IPS-11a (cell line): ENCODE measurements around the gene KLRC4.
A peak's percentile ranks its signal among the peaks of the same experiment; 100 is the strongest.
"Not testable (repeated sequence)": the region's sequence is repeated elsewhere in the genome, so short reads cannot be mapped to it uniquely, and the experiment has no call there.

Experiments used
- H3K4me3 ChIP-seq: one replicate; pipeline ENCODE4 v1.5.1; 2013; ENCODE audit warnings: low read depth, low read length, control low read depth

KLRC4 gene

DNA sequence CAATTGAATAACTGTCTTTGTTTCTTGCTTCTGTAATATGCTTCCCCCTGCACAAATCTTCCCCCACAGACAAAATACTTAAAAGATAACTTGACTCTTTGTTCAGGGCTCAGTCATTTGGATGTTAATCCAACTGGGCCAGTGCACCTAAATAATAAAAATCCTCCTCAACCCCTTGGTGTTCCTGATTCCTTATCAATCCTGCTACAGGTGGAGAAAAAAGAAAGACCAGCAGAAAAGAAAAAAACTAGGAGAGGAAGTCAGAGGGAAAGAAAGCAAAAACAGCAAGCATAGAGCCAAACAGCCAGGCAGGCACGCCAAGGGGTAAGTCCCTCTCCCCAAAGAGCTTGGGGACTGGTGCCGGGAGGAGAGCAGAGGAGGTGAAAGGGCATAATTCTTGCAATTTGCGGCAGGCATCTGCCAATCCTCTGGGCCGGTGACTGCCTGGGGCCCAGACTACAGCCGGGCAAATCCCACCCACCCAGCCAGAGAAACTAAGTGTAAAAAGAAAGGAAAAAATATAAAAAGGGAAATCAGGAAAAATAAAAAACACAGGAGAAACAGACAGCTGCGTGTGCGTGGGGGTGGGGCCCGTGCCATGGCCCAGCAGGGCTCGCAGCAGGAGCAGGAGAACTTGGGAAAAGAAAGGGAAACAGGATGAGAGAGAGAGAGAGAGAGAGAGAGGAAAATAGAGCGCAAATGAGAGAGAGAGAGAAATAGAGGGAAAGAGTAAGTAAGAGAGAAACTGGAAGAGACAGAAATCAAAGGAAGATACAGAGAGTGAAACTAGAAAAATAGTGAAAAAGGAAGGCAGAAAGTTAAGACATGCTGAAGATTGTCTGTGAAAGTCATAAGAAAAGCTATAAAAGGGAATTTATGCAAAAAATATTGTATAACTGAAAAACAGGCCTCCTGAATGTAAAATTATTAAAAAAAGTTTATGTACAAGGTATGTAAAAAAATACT is 41.1 kb downstream of the KLRC4 start:
- no peak overlapping the region for H3K4me3 ChIP-seq

DNA sequence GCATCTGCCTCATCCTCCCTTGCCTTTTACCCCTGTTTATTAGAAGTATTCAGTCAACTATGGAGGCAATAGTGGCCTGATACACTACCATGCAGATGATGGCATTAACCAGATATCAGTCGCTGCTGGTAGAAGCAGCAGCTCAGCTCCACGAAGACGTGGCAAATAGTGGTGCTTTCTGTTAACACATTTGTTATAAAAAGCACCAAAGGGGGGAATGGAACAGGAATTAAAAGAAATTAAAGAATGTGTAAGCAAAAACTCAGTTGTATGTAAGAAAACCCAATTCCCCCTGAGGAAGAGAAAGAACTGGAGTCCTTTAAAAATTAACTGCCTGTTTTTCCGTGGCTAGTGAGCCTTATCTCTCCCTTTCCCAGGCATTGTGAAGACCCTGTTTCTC is 41.8 kb downstream of the KLRC4 start:
- H3K4me3 ChIP-seq: not testable (repeated sequence)

DNA sequence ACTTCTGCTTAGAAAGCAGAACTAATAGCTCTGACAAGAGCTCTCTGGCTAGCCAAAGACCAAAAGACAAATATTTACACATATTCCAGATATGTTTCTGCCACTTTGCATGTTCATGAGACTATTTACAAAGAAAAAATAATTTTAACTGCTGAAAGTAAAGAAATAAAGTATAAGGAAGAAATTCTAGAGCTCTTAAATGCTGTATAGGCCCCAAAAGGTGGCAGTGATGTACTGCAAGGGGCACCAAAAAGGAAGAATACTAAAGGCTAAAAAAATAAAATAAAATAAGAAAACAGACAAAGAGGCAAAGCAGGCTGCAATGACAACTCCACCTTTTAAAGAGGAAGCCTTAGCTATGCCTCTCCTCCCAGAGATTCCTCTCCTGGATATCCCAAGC is 42.7 kb downstream of the KLRC4 start:
- no peak overlapping the region for H3K4me3 ChIP-seq

DNA sequence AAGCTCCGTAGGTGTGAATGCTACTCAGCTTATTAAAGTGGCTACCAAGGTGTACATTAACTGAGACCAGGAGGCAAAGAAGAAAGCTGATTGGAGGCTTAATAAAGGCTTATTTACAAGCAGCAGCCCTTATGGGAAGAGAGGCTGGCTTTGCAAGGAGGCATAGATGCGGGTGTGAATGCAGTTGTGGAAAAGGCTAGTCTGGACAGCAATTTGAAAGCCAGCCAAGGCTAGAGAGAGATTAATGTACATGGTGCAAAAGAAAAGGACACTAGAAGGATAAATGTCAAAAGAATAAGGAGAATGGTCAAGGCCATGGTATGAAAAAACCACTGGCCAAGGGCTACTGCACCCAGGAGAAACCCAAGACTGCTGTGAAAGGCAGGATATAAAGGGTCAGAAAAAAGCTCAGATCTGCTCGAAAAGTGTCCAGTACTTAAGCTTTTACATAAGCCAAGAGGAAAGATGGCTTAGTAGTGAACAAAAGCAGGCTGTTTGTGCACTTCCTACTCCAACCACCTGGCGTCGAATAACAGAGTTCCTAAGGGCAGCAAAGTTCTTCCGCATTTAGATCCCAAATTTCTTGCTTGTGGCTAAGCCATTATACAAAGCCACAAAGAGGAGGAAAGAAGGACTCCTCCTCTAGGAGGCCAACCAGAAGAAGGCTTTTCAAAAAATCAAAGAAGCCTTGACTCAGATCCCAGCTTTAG is 43.7 kb downstream of the KLRC4 start:
- no peak overlapping the region for H3K4me3 ChIP-seq

DNA sequence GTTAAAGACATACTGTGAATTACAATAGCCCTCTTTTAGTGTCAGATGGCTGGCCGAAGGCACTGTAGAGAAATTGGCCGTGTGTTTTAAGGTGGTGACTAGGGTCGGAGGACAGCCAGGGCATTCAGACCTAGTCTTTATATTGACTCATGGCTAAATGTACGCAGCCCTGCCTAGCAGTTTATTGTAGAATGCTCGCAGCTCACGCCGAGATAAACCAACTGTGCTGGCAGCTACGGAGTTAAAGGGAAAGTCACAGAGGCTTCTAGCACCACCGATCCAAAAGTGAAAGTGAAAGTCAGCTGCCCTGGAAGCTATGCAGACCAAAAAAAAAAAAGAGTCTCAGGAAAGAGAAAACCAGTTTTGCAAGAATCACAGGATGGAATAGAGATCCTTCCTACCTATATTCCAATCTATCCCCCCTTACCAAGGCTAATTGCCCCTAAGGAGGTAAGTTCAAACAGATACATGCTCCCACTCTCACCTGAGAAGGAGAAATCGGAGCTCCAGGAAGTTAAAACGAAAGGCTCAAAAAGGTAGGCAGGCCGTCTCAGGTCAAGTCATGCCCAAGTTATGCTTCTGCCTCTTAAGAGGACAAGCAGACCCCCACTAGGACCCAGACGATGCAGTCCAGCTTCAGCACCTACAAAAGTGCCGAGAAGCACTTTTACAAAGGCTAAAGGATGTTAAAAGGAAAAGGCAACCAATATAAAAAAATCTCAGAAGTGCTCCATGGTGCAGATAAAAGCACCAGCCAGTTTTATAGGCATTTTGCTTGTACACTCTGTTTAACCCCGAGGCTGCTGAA is 44.5 kb downstream of the KLRC4 start:
- peak overlapping the region; percentile 47 for H3K4me3 ChIP-seq

DNA sequence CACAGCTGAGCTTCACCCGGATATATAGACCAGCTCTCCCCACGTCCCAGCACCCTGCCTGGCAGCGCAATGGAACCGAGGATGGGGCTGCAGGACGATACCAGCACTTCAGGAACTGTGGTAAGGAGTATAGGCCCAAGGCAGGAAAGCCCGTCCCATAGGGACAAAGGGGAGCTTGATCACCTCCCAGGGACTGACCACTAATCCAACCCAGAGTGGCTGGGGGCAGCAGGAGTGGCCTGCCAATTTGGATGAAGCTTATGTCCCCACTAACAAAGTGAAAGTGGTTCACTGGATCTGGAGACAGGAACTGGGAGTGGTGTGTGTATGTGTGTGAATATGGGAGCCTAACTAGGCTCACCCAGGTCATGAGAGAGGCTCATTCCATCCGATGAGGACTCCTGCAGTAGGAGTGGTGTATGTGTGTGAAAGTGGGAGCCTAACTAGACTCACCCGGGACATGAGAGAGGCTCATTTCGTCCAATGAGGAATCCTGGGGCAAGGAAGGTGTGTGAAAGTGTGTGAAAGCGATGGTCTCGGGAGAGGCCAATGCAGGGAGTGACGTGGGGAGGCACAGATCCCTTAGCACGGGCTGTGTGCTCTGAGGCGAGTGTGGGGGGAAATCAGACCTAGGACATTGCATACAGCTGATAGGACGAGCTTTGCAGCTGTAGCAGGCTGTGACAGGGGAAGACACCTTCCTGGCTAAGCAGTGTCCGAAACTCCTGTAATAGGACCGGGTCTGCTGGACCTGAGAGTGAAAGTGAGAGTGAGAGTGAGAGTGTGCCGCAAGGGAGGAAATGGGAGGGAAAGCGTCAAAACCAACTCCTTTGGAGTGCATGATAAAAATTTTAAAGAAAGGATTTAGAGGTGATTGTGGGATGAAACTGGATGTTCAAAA is 45.4 kb downstream of the KLRC4 start:
- peak overlapping the region; percentile 47 for H3K4me3 ChIP-seq

DNA sequence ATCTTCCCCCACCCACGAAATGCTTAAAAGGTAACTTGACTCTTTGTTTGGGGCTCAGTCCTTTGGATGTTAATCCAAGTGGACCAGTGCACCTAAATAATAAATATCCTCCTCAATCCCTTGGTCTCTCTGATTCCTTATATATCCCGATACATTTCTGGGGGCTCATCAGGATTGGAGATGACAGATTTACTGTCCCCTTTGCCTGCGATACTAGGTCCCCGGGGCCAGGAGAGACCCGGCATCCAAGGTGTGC is 46.0 kb downstream of the KLRC4 start:
- no peak overlapping the region for H3K4me3 ChIP-seq

DNA sequence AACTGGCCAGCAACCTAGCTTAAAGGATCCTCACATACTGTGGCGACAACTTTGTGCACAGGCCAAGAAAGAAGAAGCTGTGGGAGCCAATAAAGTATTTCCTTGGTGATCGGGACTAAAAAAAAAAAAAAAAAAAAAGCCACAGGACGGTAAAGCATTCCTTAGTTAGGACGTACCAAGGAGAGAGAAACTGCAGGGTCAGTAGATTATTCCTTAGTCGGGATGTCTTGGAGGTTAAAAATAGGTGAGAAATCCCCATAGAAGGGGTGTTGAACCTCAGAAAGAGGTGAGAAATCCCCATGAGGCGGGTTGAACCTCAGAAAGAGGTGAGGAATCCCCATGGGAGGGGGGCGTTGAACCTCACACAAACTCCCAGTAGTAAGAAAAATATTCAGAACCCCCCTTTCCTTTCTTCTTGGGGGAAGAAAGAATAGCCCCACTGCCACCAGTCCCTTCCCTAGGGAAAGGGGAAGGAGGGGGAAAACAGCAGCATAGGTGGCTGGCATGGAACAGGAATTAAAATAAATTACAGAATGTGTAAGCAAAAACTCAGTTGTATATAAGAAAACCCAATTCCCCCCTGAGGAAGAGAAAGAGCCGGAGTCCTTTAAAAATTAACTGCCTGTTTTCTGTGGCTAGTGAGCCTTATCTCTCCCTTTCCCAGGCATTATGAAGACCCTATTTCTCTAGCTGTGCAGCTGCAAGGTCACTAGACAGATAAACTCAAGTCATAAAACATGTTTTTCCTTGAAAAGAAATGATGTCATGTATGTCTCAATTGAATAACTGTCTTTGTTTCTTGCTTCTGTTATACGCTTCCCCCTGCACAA is 46.5 kb downstream of the KLRC4 start:
- H3K4me3 ChIP-seq: no peak overlapping the region

DNA sequence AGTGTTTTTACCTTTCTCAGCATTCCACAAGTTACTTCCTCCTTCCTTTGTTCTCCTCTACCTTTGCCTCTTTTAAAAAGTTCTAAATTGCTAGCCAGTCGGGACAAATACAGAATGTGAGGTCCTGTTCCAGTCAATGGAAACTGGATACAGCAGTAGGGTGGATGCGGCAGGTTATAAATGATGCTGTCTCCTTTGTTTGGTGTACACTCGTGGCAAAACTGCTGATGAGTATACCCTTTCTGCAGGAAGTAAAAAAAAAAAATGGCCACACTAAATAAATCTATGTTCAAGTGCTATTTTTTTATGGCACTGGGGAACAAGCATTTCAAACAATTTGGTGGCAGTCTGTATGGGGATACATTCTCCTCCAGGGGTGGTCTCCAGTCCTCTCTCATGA is 47.2 kb downstream of the KLRC4 start:
- no peak overlapping the region for H3K4me3 ChIP-seq

DNA sequence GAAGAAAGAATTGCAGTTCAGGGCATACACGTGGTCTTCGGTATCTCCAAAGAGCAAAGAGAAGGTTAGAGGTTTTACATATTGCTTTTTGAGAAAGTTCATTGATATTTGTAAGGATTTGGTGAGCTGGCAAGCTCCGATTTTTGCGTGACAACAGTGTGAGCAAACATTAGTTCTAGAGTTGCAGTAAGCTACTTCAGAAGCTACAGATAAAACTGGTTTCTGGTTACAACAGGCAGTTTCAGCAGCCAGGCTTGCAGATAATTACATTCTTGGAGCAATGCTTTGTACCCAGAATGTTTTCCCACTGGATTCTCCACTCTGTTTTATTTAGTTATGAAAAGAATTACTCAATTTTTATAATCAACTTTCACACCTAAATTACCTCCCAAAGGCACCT is 47.9 kb downstream of the KLRC4 start:
- no peak overlapping the region for H3K4me3 ChIP-seq

DNA sequence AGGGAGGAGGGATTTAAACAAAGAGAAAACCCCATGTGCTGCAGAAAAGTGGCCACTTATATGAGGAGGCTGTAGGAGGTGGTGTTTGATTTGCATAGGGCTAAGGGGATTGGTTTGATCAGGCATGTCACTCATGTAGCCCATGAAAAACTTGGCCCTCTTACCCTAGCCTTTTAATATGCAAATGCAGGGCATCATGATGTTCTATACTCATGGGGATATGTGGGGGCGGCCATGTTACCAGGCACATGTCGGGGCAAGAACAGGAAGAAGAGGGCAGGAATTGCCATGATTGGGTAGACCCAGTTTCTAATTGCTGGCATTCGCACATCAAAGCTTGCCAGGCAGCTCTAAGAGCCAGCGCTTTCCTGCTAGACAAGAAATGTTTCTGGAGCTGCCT is 48.5 kb downstream of the KLRC4 start:
- H3K4me3 ChIP-seq: no peak overlapping the region

DNA sequence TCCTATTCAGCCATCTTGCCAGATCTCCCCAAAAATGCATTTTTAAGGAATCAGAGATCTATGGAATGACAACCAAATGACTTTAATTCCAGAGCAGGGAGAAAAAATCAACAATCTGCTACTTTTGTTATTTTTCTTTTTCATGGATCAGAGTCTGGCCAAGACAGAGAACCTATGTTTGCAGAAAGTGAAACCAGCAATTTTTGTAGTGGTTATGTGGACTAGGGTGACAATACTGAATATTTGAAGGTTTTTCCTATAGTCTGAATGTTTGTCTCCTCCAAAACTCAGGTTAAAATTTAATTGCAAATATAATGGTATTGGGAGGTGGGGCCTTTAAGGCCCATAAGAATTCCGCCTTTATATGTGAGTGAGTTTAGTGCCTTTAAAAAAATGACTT is 50.6 kb downstream of the KLRC4 start:
- no peak overlapping the region for H3K4me3 ChIP-seq

DNA sequence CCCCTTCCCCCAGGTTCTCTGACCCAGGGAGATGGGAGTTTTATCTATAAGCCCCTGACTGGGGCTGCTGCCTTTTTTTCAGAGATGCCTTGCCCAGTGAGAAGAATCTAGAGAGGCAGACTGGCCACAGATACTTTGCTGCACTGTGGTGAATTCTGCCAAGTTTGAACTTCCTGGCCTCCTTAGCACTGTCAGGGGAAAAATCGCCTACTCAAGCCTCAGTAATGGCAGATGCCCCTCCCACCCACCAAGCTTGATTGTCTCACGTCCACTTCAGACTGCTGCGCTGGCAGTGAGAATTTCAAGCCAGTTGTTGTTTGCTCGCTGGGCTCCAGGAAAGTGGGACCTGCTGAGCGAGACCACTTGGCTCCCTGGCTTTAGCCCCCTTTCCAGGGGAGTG is 51.4 kb downstream of the KLRC4 start:
- H3K4me3 ChIP-seq: no peak overlapping the region
